Measurements from ENCODE around the gene DPRX.

DPRX gene, protein sequence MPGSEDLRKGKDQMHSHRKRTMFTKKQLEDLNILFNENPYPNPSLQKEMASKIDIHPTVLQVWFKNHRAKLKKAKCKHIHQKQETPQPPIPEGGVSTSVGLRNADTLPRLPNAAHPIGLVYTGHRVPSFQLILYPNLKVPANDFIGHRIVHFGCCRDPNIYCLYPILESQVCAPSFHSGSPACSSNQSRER
- total RNA-seq = 0 to 0.22 (median 0) reads per million in 17 experiments

DNA sequence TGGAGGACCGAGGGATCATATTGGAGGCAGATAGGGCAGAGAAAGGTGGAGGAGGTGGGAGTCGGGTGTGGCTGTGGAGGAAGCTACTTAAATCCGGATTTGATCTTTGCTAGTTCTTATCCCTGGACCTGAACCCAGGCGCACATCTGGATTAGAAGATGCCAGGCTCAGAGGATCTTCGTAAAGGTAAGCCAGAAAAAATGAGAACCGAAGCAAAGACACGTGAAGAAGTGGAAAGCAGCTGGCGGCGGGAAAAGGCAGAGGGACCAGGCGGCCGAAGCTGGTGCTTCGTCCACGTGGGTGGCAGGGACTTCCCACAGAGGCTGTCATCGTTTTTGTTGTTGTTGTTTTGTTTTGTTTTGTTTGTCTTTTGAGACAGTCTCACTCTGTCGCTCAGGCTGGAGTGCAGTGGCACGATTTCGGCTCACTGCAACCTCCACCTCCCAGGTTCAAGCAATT, at the start of gene DPRX:
DPRX (plus strand) TSS at position 51 of the 459 bp plus-strand sequence; CDS start at position 159, 108 bp downstream.
- no peak for DNase-seq

DNA sequence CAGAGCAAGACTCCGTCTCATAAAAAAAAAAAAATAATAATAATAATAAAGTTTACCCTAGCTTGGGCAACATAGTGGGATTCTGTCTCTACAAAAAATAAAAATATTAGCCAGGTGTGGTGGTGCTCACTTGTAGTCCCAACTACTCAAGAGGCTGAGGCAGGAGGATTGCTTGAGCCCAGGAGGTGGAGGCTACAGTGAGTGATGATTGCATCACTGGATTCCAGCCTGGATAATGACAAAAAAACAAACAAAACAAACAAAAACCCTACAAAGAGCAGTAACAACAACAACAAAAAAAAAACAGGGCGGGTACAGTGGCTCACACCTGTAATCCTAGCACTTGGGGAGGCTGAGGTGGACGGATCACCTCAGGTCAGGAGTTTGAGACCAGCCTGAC, 48.6 kb upstream of the DPRX start:
- DNase-seq = no peak

DNA sequence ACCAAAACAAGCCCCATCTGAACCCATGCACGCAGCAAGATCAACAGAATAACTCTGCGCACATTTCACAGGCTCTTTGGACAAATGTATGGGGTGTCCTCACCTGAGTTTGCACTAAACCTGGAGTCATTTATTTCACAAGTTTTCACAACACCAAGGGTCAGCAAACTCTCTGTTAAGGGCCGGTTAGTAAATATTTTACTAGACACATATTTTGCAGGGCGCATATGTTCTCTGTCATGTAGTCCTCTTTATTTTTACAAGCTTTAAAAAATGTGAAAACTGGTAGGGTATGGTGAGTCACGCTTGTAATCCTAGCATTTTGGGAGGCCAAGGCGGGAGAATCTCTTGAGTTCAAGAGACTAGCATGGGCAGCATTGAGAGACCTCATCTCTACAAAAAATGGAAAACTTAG, 45.5 kb upstream of the DPRX start:
- DNase-seq = no peak

DNA sequence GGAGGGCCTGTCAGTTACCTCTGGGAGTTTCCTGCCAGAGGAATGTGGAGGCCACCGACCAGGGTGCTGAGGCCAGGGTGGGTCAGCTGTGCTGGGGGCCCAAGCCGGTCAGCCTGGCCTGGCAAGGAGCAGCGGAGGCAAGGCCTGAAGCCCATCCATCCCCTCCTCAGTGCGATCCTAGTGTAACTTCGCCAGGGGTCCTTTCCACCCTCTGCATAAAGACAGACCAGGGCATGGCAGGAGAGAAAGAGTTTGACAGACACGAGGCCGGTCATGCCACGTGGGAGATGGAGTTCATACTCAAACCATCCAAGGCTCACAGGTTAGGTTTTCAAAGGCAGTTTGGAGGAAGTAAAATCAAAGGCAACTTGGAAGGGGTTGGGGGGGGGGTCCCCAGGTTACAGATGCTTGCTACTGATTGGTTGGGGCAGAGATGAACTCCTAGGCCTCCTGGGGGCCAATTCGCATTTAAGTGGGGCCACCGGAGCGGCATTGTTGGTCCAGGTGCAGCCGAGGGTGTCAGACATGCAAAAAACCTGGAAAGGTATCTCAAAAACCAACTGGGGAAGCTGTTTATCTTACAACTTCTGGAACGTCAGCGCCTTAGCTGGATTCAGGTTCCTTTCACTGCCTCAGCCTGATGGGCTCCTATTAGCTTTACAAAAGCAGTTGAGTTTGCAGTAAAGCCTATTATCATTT, 36.8 kb upstream of the DPRX start:
- no peak for DNase-seq

DNA sequence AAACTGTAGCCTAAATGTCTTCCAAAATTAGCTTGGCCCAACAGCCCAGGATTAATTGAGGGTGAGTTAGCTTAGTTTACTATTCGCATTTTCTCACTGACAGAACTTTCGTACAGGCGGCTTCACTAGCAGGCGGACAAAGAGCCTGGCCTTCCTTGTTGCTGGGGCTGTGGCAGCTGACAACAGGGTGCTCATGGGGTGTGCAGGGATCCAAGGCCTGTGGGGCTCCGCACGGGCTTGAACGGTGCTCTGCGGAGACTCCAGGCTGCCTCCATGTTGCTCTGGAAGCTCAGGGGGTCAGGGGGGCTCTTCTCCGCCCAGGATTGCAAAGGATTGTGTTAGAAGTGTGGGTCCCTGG, 36.3 kb upstream of the DPRX start:
- no peak for DNase-seq

DNA sequence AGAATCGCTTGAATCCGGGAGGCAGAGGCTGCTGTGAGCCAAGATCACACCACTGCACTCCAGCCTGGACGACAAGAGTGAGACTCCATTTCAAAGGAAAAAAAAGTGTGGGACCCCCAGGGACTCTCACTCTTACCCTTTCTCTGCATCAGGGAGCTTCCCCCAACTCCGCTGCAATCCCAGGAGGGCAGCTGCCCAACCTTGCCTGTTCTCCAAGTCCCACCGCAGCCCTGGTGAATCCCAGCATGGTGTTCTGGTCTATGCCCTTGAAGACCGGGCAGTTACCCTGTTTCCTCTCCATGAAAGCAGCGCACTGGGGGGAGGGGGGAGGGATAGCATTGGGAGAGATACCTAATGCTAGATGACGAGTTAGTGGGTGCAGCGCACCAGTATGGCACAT, 35.7 kb upstream of the DPRX start:
- no peak for DNase-seq

DNA sequence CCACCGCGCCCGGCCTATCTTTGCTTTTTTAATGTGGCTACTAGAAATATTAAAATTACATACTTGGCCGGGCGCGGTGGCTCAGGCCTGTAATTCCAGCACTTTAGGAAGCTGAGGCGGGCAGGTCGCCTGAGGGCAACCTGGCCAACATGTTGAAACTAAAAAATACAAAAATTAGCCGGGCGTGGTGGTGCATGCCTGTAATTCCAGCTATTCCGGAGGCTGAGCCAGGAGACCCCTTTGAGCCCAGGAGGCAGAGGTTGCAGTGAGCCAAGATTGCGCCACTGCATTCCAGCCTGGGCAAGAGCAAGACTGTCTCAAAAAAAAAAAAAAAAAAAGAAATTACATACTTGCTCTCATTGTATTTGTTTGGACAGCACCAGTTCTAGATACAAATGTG, 34.8 kb upstream of the DPRX start:
- DNase-seq = no peak

DNA sequence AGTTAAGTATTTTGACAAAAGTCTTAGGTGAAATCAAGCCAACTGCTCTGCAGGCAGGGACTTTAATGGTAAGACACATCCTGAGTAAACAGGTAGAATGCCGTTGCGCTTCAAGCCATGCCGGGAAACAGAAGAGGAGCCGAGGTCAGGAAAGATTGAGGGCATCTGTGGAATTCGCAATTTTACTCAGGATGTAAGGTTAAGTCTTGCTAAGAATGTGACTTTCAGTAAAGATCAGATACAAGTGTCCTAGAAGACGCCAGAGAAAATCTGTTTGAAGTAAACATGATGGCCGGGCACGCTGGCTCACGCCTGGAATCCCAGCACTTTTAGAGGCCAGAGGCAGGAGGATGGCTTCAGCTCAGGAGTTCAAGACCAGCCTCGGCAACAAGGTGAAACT, 33.4 kb upstream of the DPRX start:
- no peak for DNase-seq

DNA sequence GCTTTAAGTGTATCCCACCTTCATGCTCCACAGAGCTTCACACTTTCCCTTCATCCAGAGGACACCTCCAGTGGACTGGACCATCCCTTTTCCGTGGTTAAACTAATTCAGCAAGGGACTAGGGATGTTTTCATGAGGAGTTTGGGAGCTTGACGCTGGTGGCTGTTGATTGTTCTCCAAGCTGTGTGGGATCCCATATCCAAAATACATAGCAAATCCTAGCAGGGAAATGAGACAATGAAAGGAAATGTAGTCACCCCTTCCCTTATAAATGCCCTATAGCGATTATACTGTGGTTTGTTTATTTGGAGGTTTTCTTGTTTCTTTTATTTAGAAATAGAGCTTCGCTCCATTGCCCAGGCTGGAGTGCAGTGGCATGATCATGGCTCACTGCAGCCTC, 31.6 kb upstream of the DPRX start:
- no peak for DNase-seq

DNA sequence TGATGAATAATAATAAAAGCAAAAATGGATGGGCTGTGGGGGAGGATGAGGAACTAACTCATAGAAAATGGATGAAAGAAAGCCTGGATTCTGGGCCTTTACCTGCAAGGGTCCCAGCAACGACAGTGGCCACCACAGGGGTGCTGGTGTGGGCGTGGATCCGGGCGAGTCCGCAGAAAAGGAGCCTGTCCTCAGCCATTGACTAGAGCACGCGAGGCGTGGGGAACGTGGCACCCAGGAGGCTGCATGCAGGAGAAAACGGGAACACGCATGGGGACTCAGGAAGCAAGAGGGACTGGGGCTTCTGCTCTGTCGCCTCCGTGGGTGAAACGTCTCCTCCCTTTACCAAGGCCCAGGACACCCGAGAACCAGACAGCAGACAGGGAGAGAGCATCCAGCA, 25.8 kb upstream of the DPRX start:
- no peak for DNase-seq

DNA sequence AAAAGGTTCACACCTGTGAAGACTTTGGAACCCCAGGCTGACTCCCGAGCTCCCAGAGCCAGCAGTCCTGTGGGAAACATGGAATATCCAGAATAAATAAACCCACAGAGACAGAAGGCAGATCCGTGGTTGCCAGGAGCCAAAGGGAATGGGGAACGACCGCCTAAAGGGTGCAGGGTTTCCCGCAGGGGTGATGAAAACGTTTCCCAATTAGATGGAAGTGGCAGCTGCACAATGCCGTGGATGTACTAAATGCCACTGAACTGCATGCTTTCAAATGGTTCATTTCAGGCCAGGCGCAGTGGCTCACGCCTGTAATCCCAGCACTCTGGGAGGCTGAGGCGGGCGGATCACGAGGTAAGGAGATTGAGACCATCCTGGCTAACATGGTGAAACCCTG, 23.4 kb upstream of the DPRX start:
- DNase-seq = no peak

DNA sequence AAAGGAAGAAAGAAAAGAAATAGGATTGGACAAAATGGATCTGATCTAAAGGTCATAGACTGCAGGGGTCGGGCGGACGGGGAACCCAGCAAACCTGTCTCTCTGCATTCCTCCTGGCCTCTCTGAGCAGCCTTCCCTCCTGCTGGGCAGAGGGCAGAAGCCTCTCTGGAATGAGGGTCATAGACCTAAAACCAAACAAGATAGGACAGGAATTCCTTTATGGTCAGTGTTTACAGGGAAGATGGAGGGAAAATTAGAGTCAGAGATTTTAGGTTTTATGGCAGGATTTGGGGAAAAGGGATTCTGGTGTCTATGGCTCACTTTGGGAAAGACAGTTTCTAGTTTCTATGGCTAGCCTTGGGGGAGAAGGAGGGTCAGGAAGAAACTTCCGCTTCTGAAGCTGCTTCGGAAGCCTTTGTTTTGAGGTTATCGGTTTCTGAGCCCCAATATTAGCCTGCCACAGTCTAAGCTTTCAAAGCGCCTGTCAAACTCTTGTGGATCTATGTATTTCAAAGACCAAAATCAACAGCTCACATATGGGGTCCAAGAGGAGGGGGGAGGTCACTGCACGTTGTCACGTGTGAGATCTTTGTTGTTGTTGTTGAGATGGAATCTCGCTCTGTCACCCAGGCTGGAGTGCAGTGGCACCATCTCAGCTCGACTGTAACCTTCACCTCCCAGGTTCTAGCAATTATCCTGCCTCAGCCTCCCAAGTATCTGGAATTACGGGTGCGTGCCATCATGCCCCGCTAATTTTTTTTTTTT, 18.9 kb upstream of the DPRX start:
- DNase-seq = no peak

DNA sequence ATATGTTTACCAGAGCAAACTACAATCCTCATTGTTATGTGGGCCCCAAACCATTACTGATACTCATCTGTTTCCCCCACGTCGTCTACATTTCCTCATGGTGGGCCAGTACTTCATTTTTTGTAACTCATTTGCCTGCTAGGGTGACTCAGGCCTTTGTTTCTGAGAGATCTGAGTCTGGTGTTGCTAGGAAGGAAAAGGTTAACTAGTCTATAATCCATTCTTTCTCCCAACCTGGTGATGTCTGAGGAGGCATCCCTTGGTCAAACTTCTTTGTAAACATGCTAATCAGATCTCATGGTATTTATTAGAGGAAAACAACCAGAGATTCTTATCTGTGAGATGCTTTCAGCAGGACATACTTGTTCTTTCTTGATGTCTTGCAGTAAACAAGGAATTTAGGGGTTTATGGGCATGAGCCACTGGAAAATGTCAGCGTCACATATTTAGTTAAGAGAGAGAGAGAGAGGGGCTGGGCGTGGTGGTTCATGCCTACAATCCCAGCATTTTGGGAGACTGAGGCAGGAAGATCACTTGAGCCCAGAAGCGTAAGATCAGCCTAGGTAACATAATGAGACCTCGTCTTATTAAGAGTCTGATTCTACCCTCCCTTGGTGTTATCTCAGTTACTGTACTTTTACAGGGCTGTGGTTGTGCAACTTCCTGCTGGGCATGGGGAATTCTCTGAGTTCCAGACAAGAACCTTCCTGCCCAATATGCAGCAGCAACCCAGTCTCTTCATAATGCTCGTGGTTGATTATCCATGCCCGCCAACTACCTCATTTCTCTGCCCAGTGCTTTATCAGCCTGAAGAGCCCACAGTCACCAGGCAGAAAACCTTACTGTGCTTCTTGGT, 9.7 kb upstream of the DPRX start:
- DNase-seq = peak; percentile 2 to 44 (median 20)

DNA sequence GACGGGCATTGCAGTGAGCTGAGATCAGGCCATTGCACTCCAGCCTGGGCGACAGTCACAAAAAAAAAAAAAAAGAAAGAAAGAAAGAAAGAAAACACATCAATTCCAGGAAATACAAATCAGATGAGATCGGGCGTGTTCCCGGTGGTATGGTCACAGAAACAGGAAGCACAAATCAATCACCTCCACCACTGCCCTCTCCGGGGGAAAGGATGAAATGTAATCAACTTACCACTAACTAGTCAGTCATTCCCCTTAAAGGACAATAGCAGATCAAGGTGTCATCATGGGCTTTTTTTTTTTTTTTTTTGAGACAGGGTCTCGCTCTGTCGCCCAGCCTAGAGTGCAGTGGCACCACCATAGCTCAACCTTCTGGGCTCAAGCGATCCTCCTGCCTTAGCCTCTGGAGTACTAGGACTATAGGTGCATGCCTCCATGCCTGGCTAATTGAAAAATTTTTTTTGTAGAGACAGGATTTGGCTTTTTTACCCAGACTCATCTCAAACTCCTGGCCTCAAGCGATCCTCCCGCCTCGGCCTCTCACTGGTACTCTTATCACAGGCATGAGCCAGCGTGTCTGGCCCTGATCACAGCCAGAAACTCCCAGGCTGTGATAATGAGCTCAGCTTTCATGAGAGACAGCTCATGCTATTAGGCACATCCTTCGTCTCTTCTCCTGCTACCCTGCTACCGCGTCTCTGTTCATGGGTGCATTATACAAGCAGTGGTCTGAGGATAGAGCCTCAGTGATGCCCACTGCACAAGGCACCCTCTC, 6.8 kb upstream of the DPRX start:
- DNase-seq = no peak

DNA sequence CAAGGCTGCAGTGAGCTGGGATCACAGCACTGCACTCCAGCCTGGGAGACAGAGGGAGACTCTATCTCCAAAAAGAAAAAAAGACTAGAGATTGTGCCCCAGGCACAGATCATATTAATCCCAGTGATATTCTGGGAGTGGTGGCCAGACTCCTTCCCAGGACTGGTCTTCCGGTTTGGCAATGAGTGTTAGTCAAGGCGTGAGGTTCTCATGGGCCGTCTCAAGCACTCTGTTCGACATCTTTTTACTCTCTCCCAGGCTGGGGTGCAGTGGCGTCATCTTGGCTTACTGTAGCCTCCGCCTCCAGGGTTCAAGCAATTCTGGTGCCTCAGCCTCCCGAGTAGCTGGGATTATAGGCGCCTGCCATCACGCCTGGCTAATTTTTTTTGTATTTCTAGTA, 5.3 kb upstream of the DPRX start:
- DNase-seq = no peak

DNA sequence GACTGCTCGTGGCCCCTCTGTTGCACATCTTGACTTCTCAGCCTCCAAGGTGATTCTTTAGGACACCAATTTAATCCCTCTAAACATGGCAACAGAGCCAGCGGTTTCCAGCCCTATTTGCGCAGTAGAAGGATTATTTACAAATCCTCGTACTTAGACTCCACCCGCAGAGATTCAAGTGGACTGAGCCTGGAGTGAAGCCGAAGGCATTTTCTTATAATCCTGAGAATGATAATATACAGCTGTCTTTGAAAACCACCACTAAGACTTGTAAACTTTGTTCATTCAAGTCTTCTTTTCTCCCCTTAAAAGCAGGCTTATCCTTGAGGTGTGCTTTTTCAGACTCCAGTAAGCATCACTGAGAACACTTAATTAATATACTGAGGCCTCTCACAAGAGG, 4.8 kb upstream of the DPRX start:
- DNase-seq = no peak

DNA sequence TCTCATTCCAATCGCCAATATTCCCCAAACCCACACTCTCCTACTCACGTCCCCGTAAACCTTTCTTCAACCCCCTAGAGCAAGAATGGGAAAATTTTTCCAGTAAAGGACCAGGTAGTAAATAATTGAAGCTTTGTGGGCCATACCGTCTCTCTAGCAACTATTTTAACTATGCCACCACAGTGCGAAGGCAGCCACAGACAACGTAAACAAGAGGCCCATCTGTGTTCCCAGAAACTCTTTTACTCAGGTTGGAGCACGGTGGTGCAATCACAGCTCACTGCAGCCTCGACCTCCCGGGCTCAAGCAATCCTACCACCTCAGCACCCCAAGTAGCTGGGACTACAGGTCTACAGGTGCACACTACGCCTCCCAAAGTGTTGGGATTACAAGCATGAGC, 3.0 kb downstream of the DPRX start:
- no peak for DNase-seq

DNA sequence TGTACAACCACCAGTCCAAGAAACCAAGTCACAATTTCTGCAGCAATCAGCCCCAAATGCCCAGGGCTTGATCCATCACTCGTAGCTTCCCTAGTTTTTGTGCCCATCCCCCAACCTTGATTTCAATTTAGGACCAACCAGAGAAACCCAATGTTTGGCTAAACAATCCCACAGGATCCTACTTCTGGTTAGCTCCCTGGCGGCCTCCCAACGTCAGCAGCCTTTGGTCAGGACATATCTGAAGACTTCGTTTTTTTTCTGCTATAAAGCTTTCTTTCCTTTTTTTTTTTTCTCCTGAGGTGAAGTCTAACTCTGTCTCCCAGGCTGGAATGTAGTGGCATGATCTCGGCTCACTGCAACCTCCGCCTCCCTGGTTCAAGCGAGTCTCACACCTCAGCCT, 7.7 kb downstream of the DPRX start:
- DNase-seq = no peak

DNA sequence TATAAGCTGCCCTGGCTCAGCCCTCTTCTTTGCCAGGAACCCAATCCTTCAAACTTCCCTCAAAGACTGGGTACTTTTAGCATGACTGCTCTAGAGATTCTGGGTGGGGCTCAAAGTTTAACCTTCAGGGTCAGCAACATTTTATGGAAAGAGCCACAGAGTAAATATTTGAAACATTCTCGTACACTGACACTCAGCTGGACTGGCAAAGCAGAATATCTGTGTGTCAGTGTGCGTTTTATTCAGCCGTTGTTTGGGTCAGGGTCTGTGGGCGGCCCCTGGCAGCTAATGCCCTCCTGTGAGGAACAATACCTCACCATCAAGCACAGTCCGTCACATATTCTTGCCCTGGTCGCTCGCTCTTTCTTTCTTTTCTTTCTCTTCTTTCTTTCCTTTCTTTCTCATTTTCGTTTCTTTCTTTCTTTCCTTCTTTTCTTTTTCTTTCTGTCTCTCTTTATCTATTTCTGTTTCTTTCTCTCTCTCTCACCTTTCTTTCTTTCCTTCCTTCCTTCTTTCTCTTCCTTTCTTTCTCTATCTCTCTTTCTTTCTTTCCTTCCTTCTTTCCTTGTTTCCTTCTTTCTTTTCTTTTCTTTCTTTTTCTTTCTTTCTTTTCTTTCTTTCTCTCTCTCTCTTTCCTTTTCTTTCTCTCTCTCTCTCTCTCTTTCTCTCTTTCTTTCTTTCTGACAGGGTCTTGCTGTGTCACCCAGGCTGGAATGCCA, 10.7 kb downstream of the DPRX start:
- no peak for DNase-seq

DNA sequence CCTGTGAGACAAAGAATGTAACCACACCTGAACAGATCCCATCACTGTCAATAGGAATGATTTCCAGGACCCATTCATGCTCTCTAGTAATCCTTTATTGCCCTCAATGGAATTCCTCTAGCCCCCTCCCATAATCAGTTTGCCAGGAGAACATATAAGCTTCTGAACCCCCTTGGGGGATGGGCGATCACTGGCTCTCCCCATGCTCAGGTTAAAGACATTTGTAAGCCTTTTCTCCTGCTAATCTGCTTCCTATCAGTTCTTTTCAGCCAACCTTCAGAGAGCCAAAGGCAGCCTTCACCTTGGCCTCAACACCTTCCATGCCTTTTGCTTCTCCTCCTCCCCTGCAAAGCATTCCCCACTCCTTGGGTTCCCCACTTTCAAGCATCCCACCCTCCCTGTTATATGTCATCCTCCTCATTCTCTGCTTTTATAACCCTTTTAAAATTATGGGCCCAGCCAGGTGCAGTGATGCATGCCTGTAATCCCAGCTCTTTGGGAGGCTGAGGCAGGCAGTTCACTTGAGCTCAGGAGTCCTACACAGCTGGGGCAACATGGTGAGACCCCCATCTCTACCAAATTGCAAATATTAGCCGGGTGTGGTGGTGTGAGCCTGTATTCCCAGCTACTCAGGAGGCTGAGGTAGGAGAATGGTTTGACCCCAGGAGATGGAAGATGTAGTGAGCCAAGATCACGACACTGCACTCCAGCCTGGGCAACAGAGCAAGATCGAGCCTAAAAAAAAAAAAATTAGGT, 12.4 kb downstream of the DPRX start:
- no peak for DNase-seq

DNA sequence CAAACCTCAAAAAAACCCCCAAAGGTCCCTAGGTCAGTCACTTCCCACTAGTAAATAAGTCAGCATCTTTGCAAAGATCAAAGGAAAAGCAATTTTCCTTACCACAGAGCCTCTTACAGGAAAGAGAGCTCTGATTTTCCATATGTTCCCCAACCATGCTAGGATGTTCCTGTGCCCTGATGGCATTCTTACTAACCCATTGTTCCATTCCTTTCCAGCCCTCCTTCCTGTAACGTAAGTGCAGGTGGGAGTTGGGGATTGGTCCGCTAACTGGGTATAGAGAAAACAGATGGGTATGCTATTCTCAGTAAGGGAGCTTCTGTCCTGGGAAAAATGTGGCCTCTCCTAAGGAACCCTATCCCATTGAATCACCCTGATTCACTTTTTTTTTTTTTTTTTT, 14.3 kb downstream of the DPRX start:
- DNase-seq = no peak

Data from suppressor macrophage (primary cell).